HS-5 (cell line): ENCODE data around the gene KNG1.
"Not testable (repeated sequence)": the region's sequence is repeated elsewhere in the genome, so short reads cannot be mapped to it uniquely, and the experiment has no call there.

ENCODE experiments used
- DNase-seq: peaks from one replicate; pipeline ENCODE4 v3.0.0-alpha.2; 2012; ENCODE audit warnings: low read depth

Gene KNG1

DNA sequence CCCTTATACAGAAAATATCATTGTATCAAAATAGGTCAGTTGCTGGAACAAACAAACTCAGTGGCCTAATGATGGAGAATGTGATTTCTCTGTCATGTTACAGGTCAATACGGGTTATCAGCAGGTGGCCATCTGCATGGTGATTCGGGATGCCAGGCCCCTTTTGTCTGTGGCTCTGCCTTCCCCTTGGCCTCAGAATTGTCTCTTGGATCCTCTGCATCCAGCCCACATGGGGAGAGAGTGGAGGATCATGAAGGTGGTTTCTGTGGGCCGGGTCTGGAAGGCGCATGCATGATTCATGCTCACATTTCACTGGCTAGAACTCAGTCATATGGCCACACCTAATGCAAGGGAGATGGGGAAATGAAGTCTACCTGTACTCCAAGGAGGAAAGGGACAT lies 6.5 kb upstream of the KNG1 start:
- DNase-seq = not testable (repeated sequence)

DNA sequence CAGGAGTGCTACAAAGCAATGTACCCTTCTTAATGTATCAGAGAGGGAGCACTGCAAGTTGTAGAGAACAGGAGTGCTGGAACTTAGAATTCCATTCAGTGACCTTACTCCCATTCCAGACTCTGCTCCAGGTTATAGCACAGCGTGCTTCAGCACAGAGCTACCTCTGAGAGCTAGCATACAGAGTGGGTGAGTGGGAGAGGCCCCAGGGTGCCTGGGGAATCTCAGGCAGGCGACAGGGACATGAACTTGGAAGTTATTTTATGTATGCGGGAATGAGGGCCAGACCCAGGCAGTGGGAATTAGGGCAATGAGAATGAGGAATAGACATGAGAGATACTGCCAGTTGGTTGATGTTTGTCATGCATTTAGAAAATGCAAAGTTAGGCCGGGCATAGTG lies 3.7 kb upstream of the KNG1 start:
- no peak for DNase-seq

DNA sequence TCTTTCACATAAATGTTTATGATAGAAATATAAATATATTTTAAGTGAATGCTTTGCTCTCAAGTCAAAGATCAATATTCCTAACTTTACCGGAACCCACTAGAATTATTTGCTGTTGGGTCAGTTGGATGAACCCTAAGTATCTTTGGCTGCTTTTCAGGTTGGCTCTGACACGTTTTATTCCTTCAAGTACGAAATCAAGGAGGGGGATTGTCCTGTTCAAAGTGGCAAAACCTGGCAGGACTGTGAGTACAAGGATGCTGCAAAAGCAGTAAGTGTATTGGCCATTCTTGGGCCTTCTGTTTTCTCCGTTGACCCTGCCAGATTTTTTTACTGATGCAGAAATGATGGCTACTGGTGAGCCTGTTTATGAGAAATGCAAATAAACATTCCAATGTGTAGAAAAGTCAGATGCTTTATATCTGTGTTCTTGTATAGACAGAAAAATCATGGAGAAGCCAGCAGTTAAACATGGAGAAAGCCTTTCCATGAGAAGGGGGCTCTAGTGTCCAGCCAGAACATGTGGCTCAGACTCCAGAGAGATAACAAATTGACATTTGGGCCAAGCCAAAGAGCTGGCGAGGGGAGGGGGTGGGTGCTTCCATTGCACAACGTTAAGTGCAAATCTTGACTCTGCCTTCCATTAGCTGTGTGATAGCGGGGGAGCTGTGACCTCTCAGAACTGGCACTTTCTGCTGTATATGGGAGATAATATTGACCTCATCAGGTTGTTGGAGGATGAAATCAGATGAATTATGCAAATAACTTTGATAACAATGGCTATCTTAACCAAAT lies 3.0 kb downstream of the KNG1 start:
- no peak for DNase-seq

DNA sequence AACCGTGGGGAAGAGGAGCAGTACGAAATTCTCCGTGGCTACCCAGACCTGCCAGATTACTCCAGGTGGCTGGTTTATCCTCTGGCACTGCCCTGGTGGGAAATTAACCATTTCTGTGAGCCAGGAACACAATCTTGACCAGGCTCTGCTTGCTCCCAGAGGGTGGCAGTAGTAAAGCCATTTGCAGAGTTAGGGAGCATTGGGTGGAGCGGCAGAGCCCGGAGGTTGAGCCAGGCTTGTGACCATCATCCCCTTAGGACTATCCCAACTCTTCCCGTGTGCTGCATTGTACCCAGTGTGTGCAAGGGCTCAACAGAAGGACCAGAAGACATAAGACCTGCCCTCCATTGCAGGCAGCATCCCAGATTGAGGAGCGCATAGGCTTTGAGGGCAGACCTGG lies 5.3 kb downstream of the KNG1 start:
- no peak for DNase-seq

DNA sequence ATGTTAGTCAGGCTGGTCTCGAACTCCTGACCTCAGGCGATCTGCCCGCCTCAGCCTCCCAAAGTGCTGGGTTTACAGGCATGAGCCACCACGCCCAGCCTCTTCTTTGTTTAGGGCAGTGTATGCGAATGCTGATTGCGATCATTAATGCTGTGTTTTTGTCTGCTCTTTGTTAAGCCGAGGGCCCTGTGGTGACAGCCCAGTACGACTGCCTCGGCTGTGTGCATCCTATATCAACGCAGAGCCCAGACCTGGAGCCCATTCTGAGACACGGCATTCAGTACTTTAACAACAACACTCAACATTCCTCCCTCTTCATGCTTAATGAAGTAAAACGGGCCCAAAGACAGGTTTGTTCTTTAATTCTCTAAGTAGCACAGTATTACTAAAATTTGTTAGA lies 7.8 kb downstream of the KNG1 start:
- no peak for DNase-seq

DNA sequence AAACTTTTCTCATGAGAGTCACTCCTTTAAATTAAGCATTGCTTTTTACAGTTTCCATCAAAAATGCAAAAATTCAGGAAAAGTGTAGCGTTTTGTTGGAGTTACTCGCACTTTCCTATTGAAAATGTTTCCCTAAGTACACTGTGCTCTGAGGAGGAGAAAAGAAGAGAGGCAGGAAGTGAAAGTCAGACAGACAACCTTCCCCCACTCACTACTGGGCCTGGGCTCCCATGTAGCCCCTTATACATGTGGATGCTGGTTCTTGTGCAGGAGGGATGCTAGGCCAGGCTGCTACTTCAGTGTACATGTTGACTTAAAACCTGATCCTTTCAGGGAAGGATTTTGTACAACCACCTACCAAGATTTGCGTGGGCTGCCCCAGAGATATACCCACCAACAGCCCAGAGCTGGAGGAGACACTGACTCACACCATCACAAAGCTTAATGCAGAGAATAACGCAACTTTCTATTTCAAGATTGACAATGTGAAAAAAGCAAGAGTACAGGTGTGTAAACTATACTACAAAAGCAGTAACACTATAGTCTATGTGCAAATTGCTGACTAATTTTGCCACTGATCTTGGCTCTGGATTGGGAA lies 15.1 kb downstream of the KNG1 start:
- DNase-seq = no peak

DNA sequence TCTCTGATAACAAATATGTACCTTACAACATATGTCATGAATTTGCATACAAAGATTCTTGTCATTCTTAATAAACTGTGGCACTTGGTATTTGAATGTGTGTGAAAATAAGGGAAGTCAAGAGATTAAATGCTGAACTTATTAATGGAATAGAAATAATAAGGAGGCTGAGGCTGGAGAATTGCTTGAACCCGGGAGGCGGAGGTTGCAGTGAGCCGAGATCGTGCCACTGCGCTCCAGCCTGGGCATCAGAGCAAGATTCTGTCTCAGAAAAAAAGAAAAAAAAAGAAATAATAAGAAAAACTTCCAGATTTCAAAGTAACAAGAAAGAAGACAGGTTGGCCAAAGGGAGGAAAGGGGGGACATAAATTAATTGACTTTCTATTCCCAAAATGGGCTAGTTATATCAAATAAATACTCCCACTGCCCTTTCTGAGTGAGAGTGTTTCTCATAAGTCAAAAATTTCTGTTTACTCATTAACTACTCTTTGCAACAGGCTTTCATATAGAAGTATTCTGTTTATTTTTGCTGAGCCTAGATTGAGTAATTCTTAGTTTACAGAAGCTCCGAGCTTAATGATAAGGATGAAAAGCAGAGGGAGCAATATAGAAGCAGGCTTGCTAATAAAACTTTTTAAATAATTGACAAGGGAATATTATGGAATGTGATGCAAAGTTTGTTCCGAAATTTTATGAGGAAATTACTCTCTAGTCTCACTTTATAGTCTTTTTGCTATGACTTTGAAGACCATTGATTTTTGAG lies 25.6 kb downstream of the KNG1 start:
- DNase-seq = no peak

DNA sequence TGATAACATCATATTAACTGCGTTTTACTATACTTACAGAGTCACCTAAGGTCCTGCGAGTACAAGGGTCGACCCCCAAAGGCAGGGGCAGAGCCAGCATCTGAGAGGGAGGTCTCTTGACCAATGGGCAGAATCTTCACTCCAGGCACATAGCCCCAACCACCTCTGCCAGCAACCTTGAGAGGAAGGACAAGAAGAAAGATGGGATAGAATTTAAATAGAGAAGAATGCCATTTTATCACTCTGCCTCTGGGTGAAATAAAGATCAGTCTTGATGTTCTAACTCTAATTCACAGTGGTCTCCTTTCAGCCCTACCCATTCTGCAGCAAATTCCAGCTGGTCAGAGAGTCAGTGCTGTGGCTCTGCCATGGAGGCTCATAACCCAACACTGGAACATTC lies 26.5 kb downstream of the KNG1 start:
- no peak for DNase-seq

DNA sequence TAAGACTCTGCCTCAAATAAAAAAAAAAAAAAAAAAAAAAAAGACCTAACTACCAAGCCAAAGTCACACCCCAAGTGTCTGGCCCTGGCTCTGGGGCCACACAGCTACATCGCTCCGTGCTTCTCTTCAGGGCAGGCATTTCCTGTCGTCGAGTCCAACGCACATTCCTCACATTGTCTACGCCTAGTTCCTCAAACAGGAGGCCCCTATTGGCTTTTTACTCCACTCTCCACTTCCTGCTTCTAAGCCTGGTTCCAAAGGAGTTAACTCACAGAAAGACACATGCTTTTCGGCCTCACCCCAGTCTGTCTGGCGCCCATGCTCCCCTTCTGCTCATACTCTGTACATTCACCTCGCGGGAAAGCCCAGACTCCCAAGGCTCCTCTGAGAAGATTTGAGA lies 28.8 kb downstream of the KNG1 start:
- no peak for DNase-seq

DNA sequence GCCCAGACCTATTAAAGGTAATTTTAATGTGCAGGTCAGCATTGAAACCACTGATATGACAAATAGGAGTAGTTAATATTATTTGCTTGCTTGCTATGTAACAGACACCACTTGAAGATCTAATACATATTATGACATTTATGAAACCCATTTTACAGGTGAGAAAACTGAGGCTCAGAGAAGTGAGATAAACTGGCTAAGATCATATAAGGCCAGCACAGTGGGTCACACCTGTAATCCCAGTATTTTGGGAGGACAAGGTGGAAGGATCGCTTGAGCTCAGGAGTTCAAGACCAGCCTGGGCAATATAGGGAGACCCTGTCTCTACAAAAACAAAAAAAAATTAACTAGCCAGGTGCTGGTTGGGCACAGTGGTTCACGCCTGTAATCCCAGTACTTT lies 33.2 kb downstream of the KNG1 start:
- DNase-seq = no peak

DNA sequence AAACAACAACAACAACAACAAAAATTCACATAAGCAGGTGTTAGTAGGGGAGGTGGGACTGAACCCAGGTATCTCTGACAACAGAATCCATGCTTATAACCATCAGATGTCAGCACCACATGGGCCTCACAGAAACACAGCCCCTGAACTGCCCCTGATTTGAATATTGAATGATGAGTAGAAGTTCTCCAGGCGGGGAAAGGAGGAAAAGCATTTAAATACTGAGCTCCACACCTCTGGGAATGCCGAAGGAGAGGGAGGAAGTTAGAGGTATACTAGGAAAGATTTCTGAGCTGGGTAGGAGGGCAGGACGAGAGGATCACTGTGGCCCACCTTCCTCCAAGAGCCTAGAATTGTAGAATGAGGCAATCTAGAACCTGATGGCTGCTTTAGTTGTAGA lies 34.3 kb downstream of the KNG1 start:
- no peak for DNase-seq

DNA sequence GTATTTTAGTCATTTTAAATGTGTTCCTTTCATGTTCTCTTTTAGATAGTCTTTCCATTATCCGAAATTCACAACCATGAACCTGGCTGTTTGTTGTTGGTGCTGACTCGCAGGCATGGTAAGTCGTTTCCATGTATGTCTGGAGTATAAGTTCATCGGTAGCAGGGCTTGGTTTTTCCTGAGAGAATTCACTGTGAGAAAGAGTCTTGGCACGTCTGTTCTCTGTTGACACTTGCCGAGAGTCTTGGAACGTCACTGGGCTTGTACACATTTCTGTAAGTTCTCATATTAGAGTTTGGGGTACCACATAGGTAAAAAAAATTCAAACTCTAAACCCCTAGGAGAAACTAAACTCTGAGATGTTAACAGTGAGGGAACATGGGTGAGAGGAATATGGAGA lies 36.8 kb downstream of the KNG1 start:
- no peak for DNase-seq

DNA sequence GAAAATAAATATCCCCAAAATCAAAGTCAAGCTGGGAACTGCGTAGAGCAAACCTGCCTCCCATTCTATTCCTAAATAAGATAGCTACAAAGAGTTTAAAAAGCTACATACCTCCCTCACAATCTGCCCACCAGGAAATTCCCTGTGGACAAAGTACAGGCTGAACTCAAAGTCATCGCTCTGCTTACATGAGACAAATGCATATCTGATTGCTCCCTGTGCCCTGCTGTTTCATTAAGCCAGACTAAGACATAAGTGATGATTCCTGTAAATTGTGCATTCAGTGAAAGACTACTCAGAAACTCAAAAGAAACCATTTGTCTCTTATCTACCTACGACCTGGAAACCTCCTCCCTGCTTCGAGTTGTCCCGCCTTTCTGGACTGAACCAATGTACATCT lies 37.7 kb downstream of the KNG1 start:
- DNase-seq = no peak

DNA sequence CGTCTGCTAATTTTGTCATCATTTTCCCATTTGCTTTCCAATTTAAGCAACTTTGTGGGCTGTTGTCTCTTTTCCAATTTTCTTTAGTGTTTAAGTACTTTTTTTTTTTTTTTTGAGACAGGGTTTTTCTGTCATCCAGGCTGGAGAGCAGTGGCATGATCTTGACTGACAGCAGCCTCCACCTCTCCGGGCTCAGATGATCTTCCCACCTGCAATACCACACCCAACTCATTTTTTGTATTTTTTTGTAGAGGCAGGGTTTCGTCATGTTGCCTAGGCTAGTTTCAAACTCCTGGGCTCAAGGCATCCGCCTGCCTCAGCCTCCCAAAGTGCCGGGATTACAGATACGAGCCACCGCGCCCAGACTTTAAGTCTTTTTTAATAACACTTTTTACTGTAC lies 40.1 kb downstream of the KNG1 start:
- no peak for DNase-seq

DNA sequence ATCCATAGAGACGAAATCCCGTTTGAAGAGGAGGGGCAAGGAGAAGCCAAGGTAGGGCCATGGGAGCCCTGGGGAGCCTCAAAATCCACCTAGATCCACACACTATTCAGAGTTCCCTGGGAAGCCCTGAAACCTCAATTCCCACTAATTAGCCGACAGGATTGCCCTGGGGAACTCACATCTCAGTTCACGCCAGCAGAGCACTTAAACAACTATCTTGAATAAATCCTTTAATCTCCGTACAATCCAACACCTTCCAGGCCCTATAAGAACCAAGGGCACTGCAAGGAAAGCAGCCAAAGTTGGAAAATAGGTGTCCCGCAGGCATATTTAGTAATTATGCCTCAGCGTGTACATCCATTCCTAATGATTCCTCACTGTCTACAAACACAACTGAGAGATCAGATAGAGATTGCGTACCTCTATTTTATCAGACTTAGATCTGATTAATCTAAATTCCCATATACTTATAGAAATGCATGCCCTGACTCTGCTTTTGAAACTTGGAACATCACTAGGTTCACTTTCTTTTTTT lies 40.6 kb downstream of the KNG1 start:
- no peak for DNase-seq

DNA sequence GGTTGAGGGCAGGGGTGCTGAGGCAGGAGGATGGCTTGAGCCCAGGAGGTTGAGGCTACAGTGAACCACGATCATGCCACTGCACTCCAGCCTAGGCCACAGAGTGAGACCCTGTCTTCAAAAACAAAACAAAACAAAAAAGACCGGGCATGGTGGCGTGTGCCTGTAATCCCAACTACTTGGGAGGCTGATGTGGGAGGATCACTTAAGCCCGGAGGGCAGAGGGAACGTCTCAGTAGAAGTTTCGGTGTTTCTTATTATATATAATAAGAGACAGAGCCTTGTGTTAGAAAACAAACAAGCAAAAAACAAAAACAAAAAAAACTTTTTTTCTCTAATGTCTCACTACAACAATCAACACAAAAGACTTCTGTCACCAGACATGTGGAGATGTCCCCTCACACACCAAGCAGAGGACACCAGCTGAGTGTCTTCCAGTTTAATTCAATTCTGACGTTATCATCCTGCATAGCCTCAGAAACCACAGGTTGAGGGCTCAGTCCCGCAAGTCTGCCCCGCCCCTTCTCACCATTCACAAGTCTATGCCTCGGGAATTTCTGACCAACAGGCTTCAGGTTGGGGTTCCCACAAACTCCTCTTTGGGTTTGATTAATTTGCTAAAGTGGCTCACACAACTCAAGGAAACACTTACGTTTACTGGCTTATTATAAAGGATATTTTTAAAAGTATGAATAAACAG lies 42.2 kb downstream of the KNG1 start:
- no peak for DNase-seq

DNA sequence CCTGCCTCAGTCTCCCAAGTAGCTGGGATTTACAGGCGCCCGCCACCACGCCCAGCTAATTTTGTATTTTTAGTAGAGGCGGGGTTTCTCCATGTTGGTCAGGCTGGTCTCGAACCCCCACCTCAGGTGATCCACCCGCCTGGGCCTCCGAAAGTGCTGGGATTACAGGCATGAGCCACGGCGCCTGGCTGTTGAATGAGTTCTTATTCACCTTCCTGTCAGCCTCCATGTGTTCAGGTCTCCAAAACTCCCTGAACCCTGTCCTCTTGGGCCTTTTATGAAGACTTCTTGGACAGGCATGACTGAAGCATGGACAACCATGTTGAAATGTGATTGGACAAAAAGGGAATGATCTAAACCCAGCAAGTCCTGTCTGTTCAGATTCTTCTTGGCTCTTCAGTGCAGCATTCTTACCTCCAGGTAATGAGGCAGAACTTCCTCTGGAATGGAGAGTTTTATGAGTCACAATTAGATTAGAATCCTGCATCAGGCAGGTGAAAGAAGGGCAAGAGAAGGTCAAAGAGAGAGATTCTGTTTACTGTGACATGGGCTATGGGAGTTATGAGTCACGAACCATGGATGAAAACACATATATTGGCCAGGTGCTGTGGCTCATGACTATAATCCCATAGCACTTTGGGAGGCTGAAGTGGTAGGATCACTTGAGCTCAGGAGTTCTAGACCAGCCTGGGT lies 43.1 kb downstream of the KNG1 start:
- no peak for DNase-seq

DNA sequence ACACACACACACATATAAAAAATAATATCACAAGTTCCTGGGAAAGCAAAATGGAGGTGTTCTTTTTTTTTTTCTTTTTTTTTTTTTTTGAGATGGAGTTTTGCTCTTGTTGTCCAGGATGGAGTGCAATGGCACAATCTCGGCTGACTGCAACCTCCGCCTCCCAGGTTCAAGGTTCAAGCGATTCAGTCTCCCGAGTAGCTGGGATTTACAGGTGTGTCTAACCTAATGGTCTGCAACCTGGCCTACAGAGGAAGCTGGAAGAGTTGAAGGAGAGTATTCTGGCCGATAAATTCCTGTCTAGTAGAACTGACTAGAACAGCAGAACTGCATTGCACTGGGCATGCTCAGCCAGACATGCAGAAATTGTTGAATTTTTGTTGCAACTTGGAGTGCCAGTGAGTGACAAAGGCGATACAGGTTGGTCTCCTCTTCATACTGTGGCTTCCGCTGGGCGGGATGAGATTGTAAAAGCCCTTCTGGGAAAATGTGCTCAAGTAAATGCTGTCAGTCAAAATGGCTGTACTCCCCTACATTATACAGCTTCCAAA lies 43.8 kb downstream of the KNG1 start:
- no peak for DNase-seq

DNA sequence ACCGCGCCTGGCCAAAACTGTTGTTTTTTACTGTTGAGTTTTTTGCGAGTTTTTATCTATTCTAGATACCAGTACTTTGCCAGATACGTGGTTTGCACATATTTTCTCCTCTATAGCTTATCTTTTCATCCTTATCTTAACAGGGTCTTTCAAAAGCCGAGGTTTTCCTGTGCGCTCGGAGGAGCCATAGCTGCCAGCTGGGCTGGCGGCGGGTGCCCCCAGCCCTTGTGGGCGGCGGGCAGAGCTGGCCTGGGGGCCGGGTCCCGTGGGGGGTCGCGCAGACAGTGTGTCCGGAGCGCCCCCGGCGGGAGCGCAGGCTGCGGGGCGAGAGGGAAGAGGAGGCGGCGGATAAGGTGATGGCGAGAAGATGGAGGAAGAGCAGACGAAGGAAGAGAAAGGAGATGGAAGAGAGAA lies 55.1 kb downstream of the KNG1 start:
- no peak for DNase-seq

DNA sequence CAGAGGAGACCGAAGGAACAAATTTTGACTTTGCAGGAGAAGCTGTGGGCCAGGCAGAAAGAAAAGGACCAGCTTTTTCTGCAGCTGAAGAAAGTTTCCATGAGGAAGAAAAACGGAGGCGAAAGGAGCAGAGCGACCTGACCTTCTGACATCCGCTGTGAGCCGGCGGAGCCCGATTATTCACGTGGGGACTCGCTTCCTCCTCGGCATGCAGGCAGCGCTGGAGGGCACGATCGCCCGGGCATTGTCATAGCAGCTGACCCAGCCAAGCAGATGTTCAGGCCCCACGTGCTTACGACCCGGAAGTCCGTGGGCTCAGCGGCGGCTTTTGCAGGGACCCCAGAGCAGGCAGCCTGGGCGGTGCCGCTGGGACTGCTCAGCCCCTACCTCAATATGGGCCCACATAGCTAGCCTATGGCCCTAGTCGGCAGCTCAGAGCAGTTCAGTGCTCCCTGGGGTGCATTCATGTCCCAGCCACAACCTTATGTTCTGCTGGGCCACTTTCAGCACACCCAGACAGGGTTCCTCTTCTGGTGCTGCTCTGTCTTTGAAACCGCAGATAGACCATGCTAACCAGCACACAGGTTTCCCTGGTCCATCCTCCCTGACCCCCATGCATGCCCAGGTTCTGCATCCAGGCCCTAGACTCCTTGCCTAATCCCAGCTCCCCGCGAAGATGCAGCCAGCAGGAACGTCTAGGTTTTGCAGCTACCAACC lies 55.7 kb downstream of the KNG1 start:
- no peak for DNase-seq

DNA sequence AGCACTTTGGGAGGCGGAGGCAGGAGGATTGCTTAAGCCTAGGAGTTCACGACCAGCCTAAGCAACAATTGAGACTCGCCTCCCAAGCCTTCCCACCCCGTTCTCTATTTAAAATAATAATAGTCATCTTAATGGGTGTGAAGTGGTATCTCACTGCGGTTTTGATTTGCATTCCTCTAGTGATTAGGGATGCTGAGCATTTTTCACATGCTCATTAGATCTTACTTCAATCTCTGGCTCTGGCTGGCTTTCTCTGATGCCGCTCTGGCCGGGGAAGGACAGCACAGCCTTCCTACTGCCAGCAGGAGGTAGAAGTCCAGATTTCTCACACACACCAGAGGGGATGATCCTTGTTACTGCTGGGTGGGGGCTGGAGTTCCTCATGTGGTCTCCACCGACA lies 58.8 kb downstream of the KNG1 start:
- DNase-seq = no peak
